ENCODE results near the gene VTI1A. TPM values are rescaled to one million over a fixed set of nuclear protein-coding genes. Genes with fewer than 3 reads are reported as not detected.

VTI1A gene
- total and polyA plus RNA-seq, 2 experiments from 2014 or later, result 26.8 to 31.0 TPM

DNA sequence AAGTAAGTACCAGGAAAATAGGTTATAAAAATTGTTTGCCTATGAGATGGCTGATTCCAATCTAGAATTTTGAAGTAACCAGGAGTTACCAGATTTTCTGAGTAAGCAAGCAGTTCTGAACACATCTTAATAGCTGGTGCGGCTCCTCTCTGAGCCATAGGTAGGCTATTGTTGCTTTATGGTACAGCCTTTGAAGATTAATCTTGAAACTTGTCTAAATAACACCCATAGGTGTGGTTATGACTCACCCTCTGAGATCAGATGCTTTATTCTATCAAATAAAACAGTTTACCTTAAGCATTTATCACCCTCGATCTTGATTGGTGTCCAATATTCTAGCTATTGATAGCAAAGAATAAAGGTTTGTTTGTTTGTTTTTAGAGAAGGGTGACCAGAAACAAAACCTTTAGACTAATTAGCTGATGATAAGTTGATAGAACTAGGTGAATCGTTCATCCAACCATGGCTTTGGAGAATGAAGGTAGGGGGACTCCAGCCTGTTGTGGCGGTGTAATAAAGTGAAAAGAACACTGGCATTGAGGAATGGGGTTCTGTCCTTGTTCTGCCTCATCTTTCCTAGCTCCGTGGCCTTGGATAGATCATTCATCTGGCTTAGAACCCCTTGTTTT is 72.2 kb downstream of the VTI1A start:
- Histone ChIP-seq H3K79me2 (replicated peaks; ENCODE audit: insufficient read depth) (no peaks in the 10 kb centered on the region; the same call in 1 of the 2 replicates), H3K4me1 (ENCODE audit: insufficient read depth) (no peaks in the 10 kb centered on the region), H3K27ac (ENCODE audit: low read depth) (no peak overlapping the region), H3F3A (replicated peaks; ENCODE audit: low read depth) (no peaks in the 10 kb centered on the region), H4K20me1 (replicated peaks; ENCODE audit: insufficient read depth) (no peaks in the 10 kb centered on the region), H3K36me3 (ENCODE audit: insufficient read depth) (no peaks in the 10 kb centered on the region), H3K4me2 (no peak overlapping the region), H3K27me3 (ENCODE audit: insufficient read depth) (no peaks in the 10 kb centered on the region), H3K4me3 (no peak overlapping the region), H3K9me2 (ENCODE audit: insufficient read depth) (no peaks in the 10 kb centered on the region), H2AFZ (no peak overlapping the region)
- ATAC-seq, result no peak
- Mint-ChIP-seq H3K9me3 (no peaks in the 10 kb centered on the region), H3K4me3 (no peak overlapping the region), H3K27me3 (ENCODE audit: insufficient read depth, low read depth, poor library complexity) (no peaks in the 10 kb centered on the region), H3K36me3 (ENCODE audit: low read depth) (no peaks in the 10 kb centered on the region), H3K27ac (no peak overlapping the region), H3K4me1 (peaks cover 11% of the 10 kb centered on the region; the same call in 2 of the 3 replicates)
- no peak for DNase-seq (ENCODE audit: low spot score)
- no peak for TF ChIP-seq ZNF331 (CRISPR knock-in tag; IDR thresholded peaks at IDR 0.05; ENCODE audit: low read depth)

- no peak for ATAC-seq
- Mint-ChIP-seq H3K27ac (no peak overlapping the region), H3K36me3 (ENCODE audit: low read depth) (no peaks in the 10 kb centered on the region), H3K27me3 (ENCODE audit: insufficient read depth, low read depth, poor library complexity) (no peaks in the 10 kb centered on the region), H3K4me1 (peaks cover 27% of the 10 kb centered on the region), H3K9me3 (no peaks in the 10 kb centered on the region), H3K4me3 (no peak overlapping the region)
- Histone ChIP-seq H4K20me1 (replicated peaks; ENCODE audit: insufficient read depth) (no peaks in the 10 kb centered on the region), H3K9me2 (ENCODE audit: insufficient read depth) (no peaks in the 10 kb centered on the region), H3F3A (replicated peaks; ENCODE audit: low read depth) (no peaks in the 10 kb centered on the region), H3K79me2 (replicated peaks; ENCODE audit: insufficient read depth) (no peaks in the 10 kb centered on the region), H3K27me3 (ENCODE audit: insufficient read depth) (no peaks in the 10 kb centered on the region), H2AFZ (no peak overlapping the region), H3K27ac (ENCODE audit: low read depth) (no peak overlapping the region), H3K4me3 (no peak overlapping the region), H3K36me3 (ENCODE audit: insufficient read depth) (no peaks in the 10 kb centered on the region), H3K4me2 (no peak overlapping the region), H3K4me1 (ENCODE audit: insufficient read depth) (0 out of 2 replicates have a peak, but pooled peaks cover under 1% of the 10 kb centered on the region)
- TF ChIP-seq, protein P1, sequence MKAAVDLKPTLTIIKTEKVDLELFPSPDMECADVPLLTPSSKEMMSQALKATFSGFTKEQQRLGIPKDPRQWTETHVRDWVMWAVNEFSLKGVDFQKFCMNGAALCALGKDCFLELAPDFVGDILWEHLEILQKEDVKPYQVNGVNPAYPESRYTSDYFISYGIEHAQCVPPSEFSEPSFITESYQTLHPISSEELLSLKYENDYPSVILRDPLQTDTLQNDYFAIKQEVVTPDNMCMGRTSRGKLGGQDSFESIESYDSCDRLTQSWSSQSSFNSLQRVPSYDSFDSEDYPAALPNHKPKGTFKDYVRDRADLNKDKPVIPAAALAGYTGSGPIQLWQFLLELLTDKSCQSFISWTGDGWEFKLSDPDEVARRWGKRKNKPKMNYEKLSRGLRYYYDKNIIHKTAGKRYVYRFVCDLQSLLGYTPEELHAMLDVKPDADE (IDR thresholded peaks at IDR 0.05), result no peak
- TF ChIP-seq, protein P2, sequence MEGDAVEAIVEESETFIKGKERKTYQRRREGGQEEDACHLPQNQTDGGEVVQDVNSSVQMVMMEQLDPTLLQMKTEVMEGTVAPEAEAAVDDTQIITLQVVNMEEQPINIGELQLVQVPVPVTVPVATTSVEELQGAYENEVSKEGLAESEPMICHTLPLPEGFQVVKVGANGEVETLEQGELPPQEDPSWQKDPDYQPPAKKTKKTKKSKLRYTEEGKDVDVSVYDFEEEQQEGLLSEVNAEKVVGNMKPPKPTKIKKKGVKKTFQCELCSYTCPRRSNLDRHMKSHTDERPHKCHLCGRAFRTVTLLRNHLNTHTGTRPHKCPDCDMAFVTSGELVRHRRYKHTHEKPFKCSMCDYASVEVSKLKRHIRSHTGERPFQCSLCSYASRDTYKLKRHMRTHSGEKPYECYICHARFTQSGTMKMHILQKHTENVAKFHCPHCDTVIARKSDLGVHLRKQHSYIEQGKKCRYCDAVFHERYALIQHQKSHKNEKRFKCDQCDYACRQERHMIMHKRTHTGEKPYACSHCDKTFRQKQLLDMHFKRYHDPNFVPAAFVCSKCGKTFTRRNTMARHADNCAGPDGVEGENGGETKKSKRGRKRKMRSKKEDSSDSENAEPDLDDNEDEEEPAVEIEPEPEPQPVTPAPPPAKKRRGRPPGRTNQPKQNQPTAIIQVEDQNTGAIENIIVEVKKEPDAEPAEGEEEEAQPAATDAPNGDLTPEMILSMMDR (conservative IDR thresholded peaks at IDR 0.05; ENCODE audit: low read depth in 2 of 2), result no peak
- TF ChIP-seq POLR2AphosphoS5 (IDR thresholded peaks at IDR 0.05; ENCODE audit: low read depth) (no peak), ZNF114 (CRISPR knock-in tag; IDR thresholded peaks at IDR 0.05) (no peak), ZNF331 (CRISPR knock-in tag; IDR thresholded peaks at IDR 0.05; ENCODE audit: low read depth) (no peak)
- TF ChIP-seq, protein P3, sequence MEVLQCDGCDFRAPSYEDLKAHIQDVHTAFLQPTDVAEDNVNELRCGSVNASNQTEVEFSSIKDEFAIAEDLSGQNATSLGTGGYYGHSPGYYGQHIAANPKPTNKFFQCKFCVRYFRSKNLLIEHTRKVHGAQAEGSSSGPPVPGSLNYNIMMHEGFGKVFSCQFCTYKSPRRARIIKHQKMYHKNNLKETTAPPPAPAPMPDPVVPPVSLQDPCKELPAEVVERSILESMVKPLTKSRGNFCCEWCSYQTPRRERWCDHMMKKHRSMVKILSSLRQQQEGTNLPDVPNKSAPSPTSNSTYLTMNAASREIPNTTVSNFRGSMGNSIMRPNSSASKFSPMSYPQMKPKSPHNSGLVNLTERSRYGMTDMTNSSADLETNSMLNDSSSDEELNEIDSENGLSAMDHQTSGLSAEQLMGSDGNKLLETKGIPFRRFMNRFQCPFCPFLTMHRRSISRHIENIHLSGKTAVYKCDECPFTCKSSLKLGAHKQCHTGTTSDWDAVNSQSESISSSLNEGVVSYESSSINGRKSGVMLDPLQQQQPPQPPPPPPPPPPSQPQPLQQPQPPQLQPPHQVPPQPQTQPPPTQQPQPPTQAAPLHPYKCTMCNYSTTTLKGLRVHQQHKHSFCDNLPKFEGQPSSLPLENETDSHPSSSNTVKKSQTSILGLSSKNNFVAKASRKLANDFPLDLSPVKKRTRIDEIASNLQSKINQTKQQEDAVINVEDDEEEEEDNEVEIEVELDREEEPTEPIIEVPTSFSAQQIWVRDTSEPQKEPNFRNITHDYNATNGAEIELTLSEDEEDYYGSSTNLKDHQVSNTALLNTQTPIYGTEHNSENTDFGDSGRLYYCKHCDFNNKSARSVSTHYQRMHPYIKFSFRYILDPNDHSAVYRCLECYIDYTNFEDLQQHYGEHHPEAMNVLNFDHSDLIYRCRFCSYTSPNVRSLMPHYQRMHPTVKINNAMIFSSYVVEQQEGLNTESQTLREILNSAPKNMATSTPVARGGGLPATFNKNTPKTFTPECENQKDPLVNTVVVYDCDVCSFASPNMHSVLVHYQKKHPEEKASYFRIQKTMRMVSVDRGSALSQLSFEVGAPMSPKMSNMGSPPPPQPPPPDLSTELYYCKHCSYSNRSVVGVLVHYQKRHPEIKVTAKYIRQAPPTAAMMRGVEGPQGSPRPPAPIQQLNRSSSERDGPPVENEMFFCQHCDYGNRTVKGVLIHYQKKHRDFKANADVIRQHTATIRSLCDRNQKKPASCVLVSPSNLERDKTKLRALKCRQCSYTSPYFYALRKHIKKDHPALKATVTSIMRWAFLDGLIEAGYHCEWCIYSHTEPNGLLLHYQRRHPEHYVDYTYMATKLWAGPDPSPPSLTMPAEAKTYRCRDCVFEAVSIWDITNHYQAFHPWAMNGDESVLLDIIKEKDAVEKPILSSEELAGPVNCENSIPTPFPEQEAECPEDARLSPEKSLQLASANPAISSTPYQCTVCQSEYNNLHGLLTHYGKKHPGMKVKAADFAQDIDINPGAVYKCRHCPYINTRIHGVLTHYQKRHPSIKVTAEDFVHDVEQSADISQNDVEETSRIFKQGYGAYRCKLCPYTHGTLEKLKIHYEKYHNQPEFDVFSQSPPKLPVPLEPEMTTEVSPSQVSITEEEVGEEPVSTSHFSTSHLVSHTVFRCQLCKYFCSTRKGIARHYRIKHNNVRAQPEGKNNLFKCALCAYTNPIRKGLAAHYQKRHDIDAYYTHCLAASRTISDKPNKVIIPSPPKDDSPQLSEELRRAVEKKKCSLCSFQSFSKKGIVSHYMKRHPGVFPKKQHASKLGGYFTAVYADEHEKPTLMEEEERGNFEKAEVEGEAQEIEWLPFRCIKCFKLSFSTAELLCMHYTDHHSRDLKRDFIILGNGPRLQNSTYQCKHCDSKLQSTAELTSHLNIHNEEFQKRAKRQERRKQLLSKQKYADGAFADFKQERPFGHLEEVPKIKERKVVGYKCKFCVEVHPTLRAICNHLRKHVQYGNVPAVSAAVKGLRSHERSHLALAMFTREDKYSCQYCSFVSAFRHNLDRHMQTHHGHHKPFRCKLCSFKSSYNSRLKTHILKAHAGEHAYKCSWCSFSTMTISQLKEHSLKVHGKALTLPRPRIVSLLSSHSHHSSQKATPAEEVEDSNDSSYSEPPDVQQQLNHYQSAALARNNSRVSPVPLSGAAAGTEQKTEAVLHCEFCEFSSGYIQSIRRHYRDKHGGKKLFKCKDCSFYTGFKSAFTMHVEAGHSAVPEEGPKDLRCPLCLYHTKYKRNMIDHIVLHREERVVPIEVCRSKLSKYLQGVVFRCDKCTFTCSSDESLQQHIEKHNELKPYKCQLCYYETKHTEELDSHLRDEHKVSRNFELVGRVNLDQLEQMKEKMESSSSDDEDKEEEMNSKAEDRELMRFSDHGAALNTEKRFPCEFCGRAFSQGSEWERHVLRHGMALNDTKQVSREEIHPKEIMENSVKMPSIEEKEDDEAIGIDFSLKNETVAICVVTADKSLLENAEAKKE (CRISPR knock-in tag; IDR thresholded peaks at IDR 0.05), result no peak
- no peak for DNase-seq (ENCODE audit: low spot score)
Observed at GRCh38 chr10:112520914-112521313, 73.9 kb downstream of the VTI1A start.
